Astrocyte (in vitro differentiated cells and primary cell): ENCODE results near the gene INTS2. TPM values are rescaled to one million over a fixed set of nuclear protein-coding genes. Genes with fewer than 3 reads are reported as not detected.

ENCODE experiments used
- DNase-seq: peaks from one replicate; pipeline ENCODE4 v3.0.0-alpha.2; 2010; ENCODE audit warnings: low read depth
- FAIRE-seq: peaks from 2 replicates; lab custom pipeline; 2011; peaks lifted over from hg19 to GRCh38; lab: Jason Lieb, UNC
- H2AFZ ChIP-seq: 2 replicates; pipeline ENCODE4 v1.6.0; 2012; ENCODE audit warnings: low read depth, low read length, inconsistent platforms
- H3K27ac ChIP-seq: 2 replicates; pipeline ENCODE4 v1.5.1; 2011; ENCODE audit warnings: low read depth, low read length, inconsistent platforms
- H3K27me3 ChIP-seq: 2 replicates; pipeline ENCODE4 v1.6.0; 2011; ENCODE audit warnings: low read length, inconsistent platforms; ENCODE audit not compliant: insufficient read depth
- H3K36me3 ChIP-seq: 2 replicates; pipeline ENCODE4 v1.5.1; 2011; ENCODE audit warnings: low read length, inconsistent platforms; ENCODE audit not compliant: insufficient read depth
- H3K4me1 ChIP-seq: 2 replicates; pipeline ENCODE4 v1.5.1; 2011; ENCODE audit warnings: low read length, inconsistent platforms; ENCODE audit not compliant: insufficient read depth
- H3K4me2 ChIP-seq: 2 replicates; pipeline ENCODE4 v1.6.0; 2012; ENCODE audit warnings: low read length, inconsistent platforms
- H3K4me3 ChIP-seq: 2 replicates; pipeline ENCODE4 v1.5.1; 2011; ENCODE audit warnings: low read depth, mild to moderate bottlenecking, low read length, inconsistent platforms; ENCODE audit not compliant: insufficient read depth
- H3K79me2 ChIP-seq: 2 replicates; pipeline ENCODE4 v1.6.0; 2012; ENCODE audit warnings: mild to moderate bottlenecking, low read length, inconsistent platforms; ENCODE audit not compliant: insufficient read depth
- H3K9ac ChIP-seq: 2 replicates; pipeline ENCODE4 v1.6.0; 2012; ENCODE audit warnings: mild to moderate bottlenecking, low read length, inconsistent platforms
- H3K9me3 ChIP-seq: 2 replicates; pipeline ENCODE4 v1.5.1; 2012; ENCODE audit warnings: low read depth, mild to moderate bottlenecking, low read length, inconsistent platforms; ENCODE audit not compliant: insufficient read depth
- H4K20me1 ChIP-seq: 2 replicates; pipeline ENCODE4 v1.6.0; 2012; ENCODE audit warnings: low read length, inconsistent platforms; ENCODE audit not compliant: insufficient read depth
- H3K27ac Mint-ChIP-seq: one replicate; pipeline ENCODE4 v1.8.0; 2021; ENCODE audit warnings: mild to moderate bottlenecking, mixed read lengths; ENCODE audit not compliant: unreplicated experiment
- H3K27me3 Mint-ChIP-seq: one replicate; pipeline ENCODE4 v1.8.0; 2021; ENCODE audit warnings: low read depth, mixed read lengths; ENCODE audit not compliant: unreplicated experiment
- H3K36me3 Mint-ChIP-seq: one replicate; pipeline ENCODE4 v1.8.0; 2021; ENCODE audit warnings: low read depth, mixed read lengths; ENCODE audit not compliant: unreplicated experiment
- H3K4me1 Mint-ChIP-seq: one replicate; pipeline ENCODE4 v1.8.0; 2021; ENCODE audit warnings: low read depth, mixed read lengths; ENCODE audit not compliant: unreplicated experiment
- H3K4me3 Mint-ChIP-seq: one replicate; pipeline ENCODE4 v1.8.0; 2021; ENCODE audit warnings: mild to moderate bottlenecking, moderate library complexity, mixed read lengths; ENCODE audit not compliant: unreplicated experiment
- H3K9me3 Mint-ChIP-seq: one replicate; pipeline ENCODE4 v1.8.0; 2021; ENCODE audit warnings: mild to moderate bottlenecking, mixed read lengths; ENCODE audit not compliant: unreplicated experiment
- CTCF ChIP-seq: IDR thresholded peaks from 2 replicates; pipeline ENCODE4 v1.5.1; 2011; ENCODE audit warnings: low read depth, mild to moderate bottlenecking, inconsistent platforms, low read length, moderate library complexity; ENCODE audit not compliant: insufficient read depth
- EZH2 ChIP-seq: IDR thresholded peaks from 2 replicates; pipeline ENCODE4 v1.6.1; 2012; ENCODE audit warnings: mild to moderate bottlenecking, low read length, inconsistent platforms; ENCODE audit not compliant: insufficient read depth
- total RNA-seq: library from RNA; stranded (reverse); gene quantifications from 2 replicates; pipeline ENCODE4 v1.2.1, GENCODE V29; 2021

The INTS2 gene
- total RNA-seq, 1 donor from 2014 or later: 9.3 TPM

GRCh38 chr17:61842899-61843298 is 84.9 kb downstream of the INTS2 start:
- FAIRE-seq (no peak), DNase-seq (no peak)
- H3K27ac ChIP-seq: no peak overlapping the region
- H3K27me3 Mint-ChIP-seq: no peaks in the 10 kb centered on the region
- peaks cover 4% of the 10 kb centered on the region for H3K79me2 ChIP-seq
- no peak overlapping the region for H2AFZ ChIP-seq
- H3K36me3 Mint-ChIP-seq: no peaks in the 10 kb centered on the region
- no peaks in the 10 kb centered on the region for H3K9me3 Mint-ChIP-seq
- no peak overlapping the region for H3K27ac Mint-ChIP-seq
- H4K20me1 ChIP-seq: no peaks in the 10 kb centered on the region
- no peak overlapping the region for H3K4me3 Mint-ChIP-seq
- H3K36me3 ChIP-seq: peaks cover 9% of the 10 kb centered on the region
- no peaks in the 10 kb centered on the region for H3K27me3 ChIP-seq
- TF ChIP-seq EZH2 (no peak), CTCF (no peak)
- H3K9ac ChIP-seq: no peak overlapping the region
- no peaks in the 10 kb centered on the region for H3K9me3 ChIP-seq
- no peak overlapping the region for H3K4me2 ChIP-seq
- H3K4me1 ChIP-seq: no peaks in the 10 kb centered on the region
- no peaks in the 10 kb centered on the region for H3K4me1 Mint-ChIP-seq
- no peak overlapping the region for H3K4me3 ChIP-seq

DNA sequence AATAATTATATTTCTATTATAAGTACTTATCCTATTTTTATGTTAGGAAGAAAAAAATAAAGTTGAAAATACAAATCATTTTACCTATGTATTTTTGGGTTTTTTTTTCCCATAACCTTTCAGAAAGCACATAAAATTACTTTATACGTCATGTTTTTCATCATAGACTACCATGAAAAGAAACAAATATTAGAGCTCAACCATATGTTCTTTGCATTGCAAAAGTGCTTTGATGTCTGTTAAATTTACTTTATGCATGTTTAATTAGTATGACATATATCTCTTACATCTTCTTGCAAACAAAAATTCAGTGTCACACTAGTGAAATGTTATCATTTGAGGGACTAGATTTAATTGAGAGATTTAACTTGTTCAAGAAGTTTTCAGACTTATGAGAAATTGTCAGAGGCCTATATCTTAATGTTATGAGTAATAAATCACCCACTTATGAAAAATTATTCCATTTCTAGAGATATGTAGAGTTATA is 88.4 kb downstream of the INTS2 start:
- Histone ChIP-seq H3K36me3 (peaks cover 3% of the 10 kb centered on the region), H4K20me1 (no peaks in the 10 kb centered on the region), H3K4me2 (no peak overlapping the region), H3K27me3 (no peaks in the 10 kb centered on the region), H3K9me3 (no peaks in the 10 kb centered on the region), H3K27ac (no peak overlapping the region), H3K4me1 (no peaks in the 10 kb centered on the region), H3K9ac (no peak overlapping the region), H3K4me3 (no peak overlapping the region), H3K79me2 (peaks cover 4% of the 10 kb centered on the region), H2AFZ (no peak overlapping the region)
- H3K4me1 Mint-ChIP-seq: peaks cover 5% of the 10 kb centered on the region
- H3K9me3 Mint-ChIP-seq: no peaks in the 10 kb centered on the region
- no peak overlapping the region for H3K27ac Mint-ChIP-seq
- DNase-seq (no peak), FAIRE-seq (no peak)
- TF ChIP-seq EZH2 (no peak), CTCF (no peak)
- H3K36me3 Mint-ChIP-seq: no peaks in the 10 kb centered on the region
- H3K4me3 Mint-ChIP-seq: no peak overlapping the region
- H3K27me3 Mint-ChIP-seq: no peaks in the 10 kb centered on the region

- no peak for TF ChIP-seq EZH2
- TF ChIP-seq CTCF: peak; percentile 88
- Histone ChIP-seq H3K36me3 (no peaks in the 10 kb centered on the region), H4K20me1 (no peaks in the 10 kb centered on the region), H3K4me3 (no peak overlapping the region), H3K27me3 (no peaks in the 10 kb centered on the region), H3K9me3 (no peaks in the 10 kb centered on the region), H3K27ac (no peak overlapping the region), H3K79me2 (peaks cover 4% of the 10 kb centered on the region), H2AFZ (no peak overlapping the region), H3K4me1 (peaks cover 9% of the 10 kb centered on the region), H3K9ac (no peak overlapping the region), H3K4me2 (no peak overlapping the region)
- Mint-ChIP-seq H3K4me1 (peaks cover 8% of the 10 kb centered on the region), H3K9me3 (no peaks in the 10 kb centered on the region), H3K27ac (no peak overlapping the region), H3K36me3 (no peaks in the 10 kb centered on the region), H3K27me3 (no peaks in the 10 kb centered on the region), H3K4me3 (no peak overlapping the region)
- no peak for FAIRE-seq
- peak; percentile 46 for DNase-seq
Measured at GRCh38 chr17:61837175-61838051, 90.4 kb downstream of the INTS2 start.
